ENCODE results near the gene CENPM.
"Not testable (repeated sequence)": the region's sequence is repeated elsewhere in the genome, so short reads cannot be mapped to it uniquely, and the experiment has no call there.

CENPM gene

DNA sequence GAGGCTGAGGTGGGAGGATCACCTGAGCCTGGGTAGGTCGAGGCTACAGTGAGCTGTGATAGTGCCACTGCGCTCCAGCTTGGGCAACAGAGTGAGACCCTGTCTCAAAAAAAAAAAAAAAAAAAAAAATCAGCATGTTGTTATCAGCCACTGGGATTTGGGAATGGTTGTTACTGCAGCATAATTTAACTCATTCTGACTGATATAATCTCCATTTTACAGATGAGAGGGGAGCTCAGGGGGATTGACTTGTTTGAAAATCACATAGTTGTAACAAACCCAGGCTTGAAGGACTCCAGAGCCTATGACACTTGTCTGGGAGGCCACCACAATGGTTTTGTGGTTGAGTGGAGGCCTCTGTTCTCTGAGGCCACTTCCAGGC, 19.3 kb upstream of the CENPM start:
- DNase-seq, result no peak

DNA sequence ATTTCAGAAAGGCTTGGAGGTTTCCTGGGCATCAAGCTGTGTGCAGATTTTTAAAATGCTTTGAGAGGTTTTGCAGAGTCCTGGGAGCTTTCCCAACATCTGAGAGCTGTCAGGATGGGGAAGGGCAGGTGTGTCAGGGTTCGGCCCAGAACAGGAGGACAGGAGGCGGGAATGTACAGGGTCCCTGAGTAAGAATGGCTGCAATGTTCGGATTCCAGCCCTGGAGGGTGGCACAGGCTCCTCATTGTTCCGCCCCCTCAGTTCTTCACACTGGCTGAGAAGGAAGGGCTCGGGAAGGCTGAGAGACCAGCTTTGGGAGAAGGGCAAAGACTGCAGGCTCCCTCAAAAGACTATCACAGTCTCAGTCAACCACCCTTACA, 17.1 kb upstream of the CENPM start:
- DNase-seq, result no peak

DNA sequence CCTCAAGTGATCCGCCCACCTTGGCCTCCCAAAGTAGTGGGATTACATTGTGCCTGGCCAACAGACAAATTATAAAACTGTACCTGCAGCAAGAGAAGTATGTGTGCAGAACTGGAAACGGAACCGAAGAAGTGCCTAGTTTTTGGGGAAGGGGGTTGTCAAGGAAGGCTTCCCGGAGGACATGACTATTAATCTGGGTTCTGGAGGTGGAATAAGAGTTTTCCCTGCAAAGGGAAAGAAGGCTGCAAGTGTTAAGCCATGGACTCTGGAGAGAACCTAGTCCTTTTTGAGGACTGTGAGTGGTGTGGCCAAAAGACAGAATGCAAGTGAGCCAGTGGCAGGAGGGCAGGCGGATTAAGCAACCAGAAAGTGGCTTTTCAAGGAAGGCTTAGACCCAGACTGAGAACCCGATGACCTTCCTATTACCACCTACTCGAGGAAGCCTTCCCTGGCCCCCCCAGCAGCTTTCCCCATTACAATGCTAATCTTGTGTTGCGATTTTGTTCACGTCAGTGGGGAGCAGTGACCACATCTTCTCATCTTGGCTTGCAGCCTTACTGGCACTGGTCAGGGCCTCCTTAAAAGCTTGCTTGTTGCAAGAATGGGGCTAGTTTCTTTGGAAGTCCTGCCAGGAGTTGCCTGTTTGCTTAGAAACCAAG, 16.6 kb upstream of the CENPM start:
- DNase-seq, result no peak

DNA sequence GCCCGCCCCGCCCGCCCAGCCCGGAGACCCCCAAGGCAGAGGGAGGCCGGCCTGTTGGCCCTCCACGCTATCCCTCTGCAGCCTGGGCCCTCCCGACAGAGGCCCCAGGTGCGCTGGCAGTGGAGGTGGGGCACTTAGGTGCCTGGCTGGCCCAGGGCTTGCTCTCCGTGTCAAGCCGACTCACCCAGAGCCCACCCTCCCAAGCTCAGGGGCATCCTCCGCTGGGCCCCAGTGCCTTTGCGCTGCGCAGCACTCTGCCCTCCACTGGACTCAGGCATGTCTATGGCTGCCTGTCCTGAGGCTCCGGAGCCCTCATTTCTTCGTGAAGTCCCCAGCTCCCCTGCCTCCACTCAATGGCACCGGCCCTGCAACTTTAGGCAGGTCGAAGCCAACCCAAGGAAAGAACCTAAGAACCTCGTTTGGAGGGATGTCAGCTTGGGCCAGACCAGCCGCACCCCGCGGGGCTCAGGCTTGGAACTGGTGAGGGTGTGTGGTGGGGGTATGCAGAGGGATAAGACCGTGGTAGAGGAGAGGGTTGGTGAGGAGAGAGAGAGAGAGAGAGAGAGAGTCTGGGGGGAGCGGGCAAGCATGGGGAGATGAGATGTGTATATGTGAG, 11.1 kb upstream of the CENPM start:
- DNase-seq, result no peak

DNA sequence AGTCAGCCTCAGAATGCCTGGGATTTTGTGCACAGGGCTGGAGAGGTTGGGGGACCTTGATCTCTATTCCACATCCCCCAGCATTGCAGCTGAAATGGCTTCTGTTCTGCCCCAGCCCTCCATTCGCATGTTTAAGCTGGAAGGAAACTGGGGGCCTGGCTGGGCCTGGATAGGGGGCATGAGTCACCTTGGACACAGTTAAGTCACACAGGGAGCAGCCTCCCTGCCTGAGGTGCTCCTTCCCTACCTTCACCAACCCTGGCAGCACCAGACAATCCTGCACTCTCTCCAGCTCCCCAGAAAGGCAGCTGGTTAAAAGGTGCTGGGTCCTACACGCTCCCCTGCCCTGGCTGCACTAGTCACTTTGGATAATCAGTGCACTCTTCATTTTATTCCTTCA, 5.8 kb upstream of the CENPM start:
- no peak for DNase-seq

DNA sequence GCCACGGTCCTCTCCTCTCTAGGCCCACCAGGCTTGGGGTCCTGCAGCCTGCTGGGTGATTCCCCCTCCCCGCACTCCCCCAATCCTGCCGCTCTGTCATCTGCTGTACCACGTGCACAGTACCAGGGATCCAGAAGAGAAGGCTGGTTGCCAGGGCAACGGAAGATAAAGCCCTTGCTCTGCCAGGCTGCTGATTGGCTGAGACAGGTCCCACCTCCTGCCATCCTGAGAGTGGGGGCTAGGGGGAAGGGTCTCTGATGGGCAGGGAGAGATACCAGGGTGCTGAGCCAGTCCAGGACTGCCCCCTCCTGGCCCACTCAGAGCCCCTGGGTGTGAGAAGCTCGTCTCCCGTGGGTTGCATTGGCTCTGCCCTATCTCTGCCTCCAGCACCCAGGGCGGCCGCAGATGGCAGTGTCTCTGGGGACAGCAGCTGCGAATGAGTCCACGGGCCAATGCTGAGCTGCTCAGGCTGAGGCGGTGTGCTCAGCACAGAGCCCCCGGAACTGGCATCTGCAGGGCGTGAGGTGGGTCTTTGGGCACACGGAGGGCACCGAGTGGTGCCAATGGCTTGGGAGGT, 5.0 kb upstream of the CENPM start, which contains the start of gene SMIM45:
SMIM45 (plus strand) TSS at position 253 of the 577 bp plus-strand sequence.
- no peak for DNase-seq

DNA sequence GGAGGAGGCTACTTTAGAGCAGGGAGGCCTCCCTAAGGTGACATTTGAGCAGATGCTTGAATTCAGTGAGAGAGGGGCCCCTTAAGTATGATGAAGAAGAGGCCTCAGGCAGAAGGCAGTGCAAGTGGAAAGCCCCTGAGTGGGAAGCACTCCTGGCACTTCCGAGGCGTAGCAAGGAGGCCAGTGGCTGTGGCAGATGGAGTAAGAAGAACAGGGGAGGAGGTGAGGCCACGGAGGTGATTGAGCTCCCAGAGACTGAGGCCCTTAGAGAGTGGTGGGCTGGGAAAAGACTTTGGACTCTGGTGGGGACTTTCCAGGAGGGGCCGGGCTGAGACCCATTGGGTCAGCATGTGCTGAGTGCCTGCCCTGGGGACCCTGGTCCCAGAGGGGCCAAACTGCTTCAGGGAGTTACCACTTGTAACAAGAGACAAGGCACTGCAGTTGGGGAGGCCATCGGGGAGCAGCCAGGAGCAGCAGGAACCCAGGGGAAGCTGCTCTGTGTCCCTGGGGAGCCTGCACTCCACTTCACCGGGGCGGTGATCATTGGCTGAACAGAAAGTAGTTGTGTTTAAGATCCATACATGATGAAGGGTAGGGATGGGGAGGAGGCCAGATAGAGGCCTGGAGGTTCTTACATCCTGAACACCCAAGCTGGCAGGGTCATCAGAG, 2.5 kb upstream of the CENPM start:
- DNase-seq, result no peak

DNA sequence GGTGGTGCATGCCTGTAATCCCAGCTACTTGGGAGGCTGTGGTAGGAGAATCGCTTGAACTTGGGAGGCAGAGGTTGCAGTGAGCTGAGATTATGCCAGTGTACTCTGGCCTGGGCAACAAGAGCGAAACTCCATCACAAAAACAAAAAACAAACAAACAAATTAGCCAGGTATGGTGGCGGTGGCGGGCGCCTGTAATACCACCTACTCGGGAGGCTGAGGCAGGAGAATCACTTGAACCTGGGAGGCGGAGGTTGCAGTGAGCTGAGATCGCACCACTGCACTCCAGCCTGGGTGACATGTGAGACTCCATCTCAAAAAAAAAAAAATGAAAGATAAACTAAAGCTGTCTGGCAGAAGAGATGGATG, 2.0 kb upstream of the CENPM start:
- DNase-seq, result not testable (repeated sequence)

DNA sequence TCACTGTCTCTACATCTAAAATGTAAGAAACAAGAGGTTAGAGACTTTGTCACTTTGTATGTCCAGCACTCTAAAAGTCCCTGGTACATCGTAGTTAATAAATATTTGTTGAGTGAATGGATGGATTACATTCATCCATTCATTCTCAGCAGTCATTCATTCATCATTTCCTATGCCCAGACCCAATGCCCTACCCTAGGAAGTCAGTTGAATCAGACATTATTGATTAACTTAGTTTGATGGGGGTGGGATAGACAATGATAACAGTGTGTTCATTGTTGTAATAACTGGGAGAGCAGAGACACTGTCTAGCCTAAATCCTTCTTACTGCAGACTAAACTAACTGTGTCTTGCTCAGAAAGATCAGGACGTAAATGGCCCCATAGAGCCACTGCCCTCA, 1.2 kb upstream of the CENPM start:
- no peak for DNase-seq

DNA sequence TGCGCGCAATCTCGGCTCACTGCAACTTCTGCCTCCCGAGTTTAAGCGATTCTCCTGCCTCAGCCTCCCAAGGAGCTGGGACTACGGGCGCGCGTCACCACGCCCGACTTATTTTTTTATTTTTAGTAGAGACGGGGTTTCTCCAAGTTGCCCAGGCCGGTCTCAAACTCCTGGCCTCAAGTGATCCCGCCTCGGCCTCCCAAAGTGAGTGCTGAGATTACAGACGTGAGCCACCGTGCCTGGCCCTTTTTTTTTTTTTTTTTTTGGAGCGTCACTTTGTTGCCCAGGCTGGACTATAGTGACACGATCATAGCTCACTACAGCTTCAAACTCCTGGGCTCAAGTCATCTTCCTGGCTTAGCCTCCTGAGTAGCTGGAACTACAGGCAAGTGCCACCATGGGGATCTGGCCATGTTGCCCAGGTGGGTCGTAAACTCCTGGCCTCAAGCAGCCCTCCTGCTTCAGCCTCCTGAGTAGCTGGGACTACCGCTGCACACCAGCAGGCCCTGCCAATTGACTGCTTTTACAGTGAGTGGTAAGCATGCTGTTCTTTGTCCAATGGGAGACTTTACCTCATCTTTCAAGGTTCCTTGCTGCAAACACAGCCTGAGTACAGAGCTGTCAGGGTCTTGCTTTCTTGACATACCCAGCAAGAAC, 600 bp upstream of the CENPM start:
- no peak for DNase-seq

DNA sequence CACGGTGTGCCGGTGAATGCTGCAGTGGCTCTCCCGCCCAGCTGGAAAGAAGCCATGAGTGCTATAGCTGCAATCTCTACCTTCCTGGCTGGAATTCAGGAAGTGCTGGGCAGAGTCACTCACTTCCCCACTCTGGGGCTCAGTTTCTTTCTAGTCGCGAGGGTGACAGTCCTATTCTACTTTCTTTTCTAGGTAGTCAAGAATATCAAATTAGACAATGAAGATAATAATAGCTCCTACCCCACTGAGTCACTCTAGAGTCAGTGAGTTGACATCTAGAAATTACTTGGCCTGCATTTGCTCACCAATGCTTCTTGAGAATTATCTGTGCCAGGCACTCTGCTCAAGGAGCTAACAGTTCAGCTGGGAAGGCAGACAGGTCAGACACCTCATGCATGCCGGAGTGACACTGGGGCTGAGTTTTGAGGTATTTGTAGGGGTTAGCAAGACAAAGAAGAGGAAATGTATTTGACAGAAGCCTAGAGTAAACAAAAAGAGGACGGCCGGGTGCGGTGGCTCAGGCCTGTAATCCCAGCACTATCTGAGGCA, 3.2 kb downstream of the CENPM start:
- peak; percentile 52 for DNase-seq

DNA sequence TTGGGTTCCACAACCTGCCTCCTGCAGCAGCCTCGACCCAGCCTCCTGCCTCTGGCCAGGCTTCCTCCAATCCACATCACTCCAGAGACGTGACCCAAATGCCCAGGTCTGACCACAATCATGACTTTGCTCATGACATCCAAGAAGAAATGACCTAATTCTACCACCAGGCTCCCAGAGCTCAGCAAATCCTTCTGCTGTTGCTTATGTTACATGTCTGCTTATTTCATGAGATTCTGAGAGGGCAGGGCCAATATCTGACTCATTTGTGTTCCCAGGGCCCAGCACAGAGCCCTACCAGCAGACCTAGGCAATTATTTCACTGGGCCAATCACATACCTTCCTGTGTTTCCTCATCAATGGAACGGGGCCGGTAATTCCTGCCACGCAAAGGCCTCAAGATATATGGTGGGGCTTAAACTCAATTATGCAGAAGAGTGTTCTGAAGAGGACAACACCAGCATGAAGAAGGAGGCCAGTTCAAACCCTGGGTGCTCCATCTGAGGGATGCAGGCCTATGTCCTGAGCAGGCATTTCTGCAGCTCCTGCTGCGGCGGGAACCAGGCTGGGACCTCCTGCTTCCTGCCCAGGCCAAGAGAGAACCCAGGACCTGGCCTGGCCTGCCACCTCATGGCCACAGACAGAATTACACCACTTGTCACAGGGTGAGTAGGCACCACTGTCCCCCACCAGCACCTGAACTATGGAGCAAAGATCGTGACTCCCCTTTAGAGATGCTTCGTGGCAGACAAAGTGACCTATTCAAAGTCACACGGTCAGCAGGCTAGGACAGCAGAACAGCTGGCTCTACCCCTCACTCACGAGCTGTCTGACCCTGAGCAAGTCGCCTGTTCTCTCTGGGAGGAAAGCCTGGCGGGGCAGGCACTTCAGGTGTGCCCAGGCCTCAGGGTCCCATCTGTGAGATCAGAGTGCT, 5.9 kb downstream of the CENPM start:
- DNase-seq, result peak; percentile 89

DNA sequence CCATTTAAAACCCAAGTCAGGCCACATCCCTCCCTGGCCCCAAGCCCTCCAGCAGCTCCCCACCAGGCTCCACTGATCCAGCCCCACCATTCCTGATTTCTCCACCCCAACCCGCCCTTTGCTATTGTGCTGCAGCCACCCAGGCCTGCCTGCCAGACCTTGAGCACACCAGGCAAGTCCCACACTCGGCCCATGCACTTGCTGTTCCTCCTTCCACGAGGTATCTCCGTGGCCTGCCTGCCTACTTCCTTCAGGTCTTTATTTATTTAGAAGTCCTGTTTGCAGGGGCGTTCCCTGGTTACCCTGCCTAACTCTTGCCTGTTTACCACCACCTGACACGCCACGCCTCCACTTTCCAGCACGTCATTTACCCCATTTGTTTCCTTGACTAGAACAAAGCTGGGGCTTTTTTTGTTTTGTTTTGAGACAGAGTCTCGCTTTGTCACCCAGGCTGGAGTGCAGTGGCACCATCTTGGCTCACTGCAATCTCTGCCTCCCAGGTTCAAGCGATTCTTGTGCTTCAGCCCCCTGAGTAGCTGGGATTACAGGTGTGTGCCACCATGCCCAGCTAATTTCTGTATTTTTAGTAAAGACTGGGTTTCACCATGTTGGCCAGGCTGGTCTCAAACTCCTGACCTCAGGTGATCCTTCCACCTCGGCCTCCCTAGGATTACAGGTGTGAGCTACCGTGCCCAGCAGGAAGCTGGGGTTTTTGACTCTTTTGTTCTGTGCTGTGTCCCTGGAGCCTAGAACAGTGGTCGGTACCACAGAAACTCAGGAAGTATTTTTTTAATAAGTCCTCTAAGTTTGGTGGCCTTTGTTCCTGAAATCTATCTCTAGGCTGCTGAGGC, 6.7 kb downstream of the CENPM start:
- peak; percentile 96 for DNase-seq

DNA sequence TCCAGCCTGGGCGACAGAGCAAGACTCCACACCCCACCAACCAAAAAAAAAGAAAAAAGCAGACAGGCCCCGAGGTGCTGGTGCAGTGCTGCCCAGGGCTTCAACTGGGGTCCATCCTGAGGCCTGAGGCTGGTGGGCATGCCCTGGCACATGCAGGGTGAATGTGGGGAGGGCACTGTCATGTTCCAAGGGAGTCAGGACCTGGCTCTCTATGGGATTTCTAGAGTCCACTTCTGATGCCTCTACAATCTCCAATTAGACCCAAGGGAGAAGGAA, 10.1 kb downstream of the CENPM start:
- no peak for DNase-seq

DNA sequence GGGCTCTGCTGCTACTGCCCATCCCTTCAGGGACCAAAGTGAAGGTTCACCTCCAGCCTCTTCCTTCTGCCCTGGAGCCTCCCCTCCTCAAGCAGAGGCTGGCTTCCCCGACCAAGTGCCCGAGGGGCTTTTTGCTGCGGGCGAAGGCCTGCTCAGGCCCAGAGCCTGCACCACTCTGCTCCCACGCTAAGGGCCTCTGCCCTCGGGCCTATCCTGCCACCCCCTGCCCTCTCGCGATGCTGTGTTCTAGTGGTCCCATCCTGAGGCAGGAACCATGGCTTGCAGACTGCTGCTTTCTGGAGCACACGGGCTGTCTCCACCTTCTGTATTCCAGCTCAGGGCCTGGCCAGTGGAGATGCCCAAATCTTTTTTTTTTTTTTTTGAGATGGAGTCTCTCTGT, 11.4 kb downstream of the CENPM start:
- DNase-seq, result no peak

DNA sequence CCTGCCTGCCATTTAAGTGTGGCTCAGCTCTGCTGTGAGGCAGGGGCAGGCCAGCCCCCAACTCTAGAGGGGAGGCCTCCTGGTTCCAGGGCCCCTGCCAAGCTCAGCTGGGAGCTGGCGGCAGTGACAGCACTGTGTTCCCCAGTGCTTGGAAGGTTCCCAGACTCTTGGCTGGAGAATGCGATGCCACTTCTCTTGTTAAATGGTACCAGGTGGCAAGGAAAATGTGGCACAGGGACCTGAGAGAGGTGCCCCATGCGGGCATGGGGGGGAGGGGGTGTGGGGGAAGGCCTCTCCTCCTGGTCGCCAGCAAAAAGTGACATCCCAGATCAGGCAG, 12.0 kb downstream of the CENPM start:
- DNase-seq, result no peak

DNA sequence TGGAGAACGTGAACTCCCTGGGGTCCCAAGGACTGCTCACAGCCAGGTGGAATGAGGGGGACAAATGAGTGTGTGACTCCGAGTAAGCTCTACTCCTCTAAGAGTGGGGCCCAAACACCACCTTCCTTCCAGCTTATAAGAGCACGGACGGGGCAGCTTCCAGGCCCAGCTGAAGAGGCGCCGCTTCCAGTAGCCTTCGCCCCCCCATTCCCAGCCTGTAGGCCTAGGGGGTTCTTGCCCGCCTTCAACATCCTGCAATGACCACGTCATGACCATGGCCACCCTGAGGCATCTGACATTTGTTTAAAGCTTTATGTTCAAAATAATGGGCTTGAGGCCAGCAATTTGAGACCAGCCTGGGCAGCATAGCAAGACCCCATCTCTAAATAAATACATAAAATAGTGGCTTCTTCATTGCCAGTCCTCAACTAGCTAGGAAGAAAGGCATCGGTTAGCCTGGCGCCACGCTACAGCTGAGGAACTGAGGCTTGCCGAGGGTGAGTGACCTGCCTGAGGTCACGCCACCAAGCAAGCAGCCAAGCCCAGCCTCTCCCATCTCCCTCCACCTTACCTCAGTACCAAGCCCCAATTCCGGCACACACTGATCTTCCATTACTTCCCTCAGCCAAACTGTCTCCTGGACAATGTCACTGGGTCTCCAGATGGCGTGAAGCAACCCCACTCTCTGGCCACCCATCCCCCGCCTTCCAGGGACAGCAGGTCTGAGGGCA, 12.5 kb downstream of the CENPM start:
- no peak for DNase-seq

DNA sequence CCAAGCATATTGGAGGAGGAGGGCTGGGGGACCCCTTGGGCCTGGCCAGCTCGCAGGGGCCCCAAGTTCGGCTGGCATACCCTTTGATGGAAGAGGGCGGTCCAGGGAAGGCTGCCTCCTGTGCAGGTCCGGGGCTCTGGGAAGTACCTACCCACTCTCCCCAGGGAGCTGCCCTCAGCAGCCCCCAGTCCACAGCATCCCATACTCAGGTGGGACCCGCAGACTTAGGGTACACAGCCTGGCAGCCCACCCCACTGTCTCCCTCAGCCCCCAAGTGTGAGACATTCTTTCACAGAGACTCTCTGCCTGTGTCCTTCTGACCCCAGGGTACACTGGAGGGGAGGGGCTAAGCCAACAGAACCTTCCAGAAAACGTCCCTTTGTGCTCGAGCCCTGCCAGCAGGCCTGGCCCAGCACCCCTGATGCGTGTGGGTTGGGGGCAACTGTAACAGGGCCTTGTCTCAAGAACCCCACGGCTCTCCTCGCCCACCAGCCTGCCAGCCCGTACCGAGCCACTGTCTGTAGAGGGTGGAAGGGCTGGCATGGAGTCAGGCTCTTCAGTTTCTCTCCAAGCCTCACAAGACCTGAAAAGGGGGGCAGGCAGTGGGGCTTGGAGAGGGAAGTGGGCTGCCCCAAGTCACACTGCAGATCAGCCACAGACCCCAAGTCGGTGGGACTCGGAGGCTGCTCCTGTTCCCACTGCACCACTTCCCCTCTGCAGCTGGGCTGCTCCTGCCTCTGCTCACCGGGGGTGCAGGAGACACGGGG, 13.4 kb downstream of the CENPM start:
- DNase-seq, result no peak

DNA sequence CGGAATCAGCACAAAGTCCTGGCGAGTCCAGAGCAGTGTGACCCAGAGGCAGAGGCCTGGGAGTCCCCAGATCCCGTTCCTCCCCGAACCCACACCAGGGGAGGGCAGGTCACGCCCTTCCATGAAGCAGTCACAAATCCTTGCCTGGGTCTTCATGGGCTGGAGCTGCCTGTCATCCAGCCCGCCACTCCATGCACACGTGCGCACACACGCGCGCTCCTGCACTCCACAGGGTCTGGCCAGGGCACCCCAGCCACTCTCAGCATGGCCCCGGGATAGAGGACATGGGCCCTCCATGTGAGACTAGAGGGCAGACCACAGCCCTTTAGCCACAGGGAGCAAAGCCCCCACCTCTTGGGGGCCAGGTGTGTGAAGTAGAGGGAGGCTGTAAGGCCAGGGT, 14.6 kb downstream of the CENPM start:
- DNase-seq, result no peak

DNA sequence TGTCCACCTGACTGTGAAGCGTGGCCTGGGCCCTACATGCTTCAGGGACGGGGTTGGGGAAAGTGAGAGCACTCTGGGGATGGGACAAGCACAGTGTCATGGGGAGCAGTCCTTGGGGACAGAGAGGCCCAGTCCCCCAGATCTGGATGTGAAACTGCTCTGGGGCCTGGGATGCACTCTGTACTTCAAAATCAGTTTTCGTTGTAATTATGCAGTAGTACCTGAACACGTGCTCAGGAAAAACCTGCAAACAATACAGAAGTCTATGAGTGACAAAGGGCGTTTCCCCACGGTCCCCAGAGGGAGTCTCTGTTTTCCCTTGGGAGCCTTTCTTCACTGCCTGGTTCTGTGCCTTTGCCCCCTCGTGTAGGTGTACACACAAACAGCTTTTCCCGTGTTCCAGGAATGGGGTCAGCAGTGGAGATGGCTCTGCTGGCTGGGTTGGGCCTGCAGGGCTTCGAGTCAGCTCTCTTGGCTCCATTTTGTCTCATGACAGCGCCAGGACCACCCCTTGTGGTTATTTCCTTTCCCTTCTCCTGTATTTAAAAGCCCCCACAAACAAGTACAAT, 15.2 kb downstream of the CENPM start:
- no peak for DNase-seq
